Endothelial cell of umbilical vein (primary cell): ENCODE measurements around the gene YIPF1.

Experiments used
- CTCF ChIP-seq, 2 donors: IDR thresholded peaks; 1 replicate in 1 of 2; 2 replicates in 1 of 2; pipeline ENCODE4 v1.5.1; 2011; ENCODE audit warnings: low read length in 2 of 2, mild to moderate bottlenecking in 2 of 2, moderate library complexity in 2 of 2, control low read depth in 1 of 2, inconsistent platforms in 1 of 2, low read depth in 1 of 2; ENCODE audit not compliant: insufficient read depth in 1 of 2; ENCODE audit errors: extremely low read depth in 1 of 2
- EZH2 ChIP-seq: IDR thresholded peaks from 2 replicates; pipeline ENCODE4 v1.6.1; 2012; ENCODE audit warnings: borderline replicate concordance, low read depth, mild to moderate bottlenecking, moderate library complexity, low read length, inconsistent platforms; ENCODE audit not compliant: severe bottlenecking
- FOS ChIP-seq: IDR thresholded peaks from 2 replicates; pipeline ENCODE4 v1.6.1; 2011; ENCODE audit warnings: mild to moderate bottlenecking, low read length, moderate library complexity, borderline replicate concordance; ENCODE audit not compliant: insufficient read depth
- GATA2 ChIP-seq: IDR thresholded peaks from 2 replicates; pipeline ENCODE4 v1.7.0; 2011; ENCODE audit warnings: low read depth, mild to moderate bottlenecking, moderate library complexity, mixed read lengths, low read length; ENCODE audit not compliant: insufficient read length, insufficient read depth
- POLR2A ChIP-seq: IDR thresholded peaks from 2 replicates; pipeline ENCODE4 v1.6.1; 2012; ENCODE audit warnings: low read depth, mild to moderate bottlenecking, control low read depth, low read length
- POLR2AphosphoS5 ChIP-seq: IDR thresholded peaks from 2 replicates; pipeline ENCODE4 v1.6.1; 2012; ENCODE audit warnings: low read depth, mild to moderate bottlenecking, control low read depth, low read length, moderate library complexity; ENCODE audit not compliant: insufficient read depth

- no peak for TF ChIP-seq CTCF (IDR thresholded peaks at IDR 0.05; ENCODE audit: extremely low read depth in 1 of 2, insufficient read depth in 1 of 2, low read depth in 1 of 2, low read length in 2 of 2)
- TF ChIP-seq POLR2A, result no peak
- no peak for TF ChIP-seq POLR2AphosphoS5
- no peak for TF ChIP-seq EZH2
- TF ChIP-seq FOS, result no peak
- TF ChIP-seq GATA2, result no peak
Measured at GRCh38 chr1:53938136-53938830, 48.7 kb upstream of the YIPF1 start.
